Upper lobe of right lung (tissue), 1 donor: ENCODE measurements around the gene ZNF592. TPM values are rescaled to one million over a fixed set of nuclear protein-coding genes. Genes with fewer than 3 reads are reported as not detected.

Source experiments
- ATAC-seq: fragments of 200-7000 bp; cut with Tn5 transposase; one replicate; pipeline ENCODE4 v1.9.1; 2020; ENCODE audit warnings: mild to moderate bottlenecking, moderate library complexity
- DNase-seq: peaks from one replicate; pipeline ENCODE4 v3.0.0-alpha.2; 2020
- H3K27ac ChIP-seq: fragments of 200-600 bp; one replicate; pipeline ENCODE4 v1.8.0; 2022
- H3K27me3 ChIP-seq: fragments of 200-600 bp; one replicate; pipeline ENCODE4 v1.8.0; 2022; ENCODE audit warnings: mild to moderate bottlenecking
- H3K36me3 ChIP-seq: fragments of 200-600 bp; one replicate; pipeline ENCODE4 v1.8.0; 2022
- H3K4me1 ChIP-seq: fragments of 200-600 bp; one replicate; pipeline ENCODE4 v1.8.0; 2022
- H3K4me3 ChIP-seq: fragments of 200-600 bp; one replicate; pipeline ENCODE4 v1.8.0; 2022; ENCODE audit warnings: mild to moderate bottlenecking
- H3K9me3 ChIP-seq: fragments of 200-600 bp; one replicate; pipeline ENCODE4 v1.8.0; 2022
- intact Hi-C: fragments of 100-400 bp; cut with DNase I; formaldehyde crosslinking; loops from one replicate; pipeline ENCODE4 v1.11.0; 2022
- total RNA-seq: library from RNA; stranded (reverse); fragmentation: NEBNext Ultra II Directional; extraction: Animal tissue kit (Norgen Biotek cat#: 25700); gene quantifications from one replicate; pipeline ENCODE4 v1.2.1, GENCODE V29; 2021
- TF ChIP-seq, protein P1 (sequence below): fragments of 200-600 bp; IDR thresholded peaks from one replicate; pipeline ENCODE4 v1.8.0; 2022; ENCODE audit warnings: antibody characterized with exemption
- donor health status: DM: no; HTN: yes; CAD: no; lungs with severe emphysema.

The ZNF592 gene
- total RNA-seq, 1 donor from 2014 or later, result 33.3 TPM

DNA sequence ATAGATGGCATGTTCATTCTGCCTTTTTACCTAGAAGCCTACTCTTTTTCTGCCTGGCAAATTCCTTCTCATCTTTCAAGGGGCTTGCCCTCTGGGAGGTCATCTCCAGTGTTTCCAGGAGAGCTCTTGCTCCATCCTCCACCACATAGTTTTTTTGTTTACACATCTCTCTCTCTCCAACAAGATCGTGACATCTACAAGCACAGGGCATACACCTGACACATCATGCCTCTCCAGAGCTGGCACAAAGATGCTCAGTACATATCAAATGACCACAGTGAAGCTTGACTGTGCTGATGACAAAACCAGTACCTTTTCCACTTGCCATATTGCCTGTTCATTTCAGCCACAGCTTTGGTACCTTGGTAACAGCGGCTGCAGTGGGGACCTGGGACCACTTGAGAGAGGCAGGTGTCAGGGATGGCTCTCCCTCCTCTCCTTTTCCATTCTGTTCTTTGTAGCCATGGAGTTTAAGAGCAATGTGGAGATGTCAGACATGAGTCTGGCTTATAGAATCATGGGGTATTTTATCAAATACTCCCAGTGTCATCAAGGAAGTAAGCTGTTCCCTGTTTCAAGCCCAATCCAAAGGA is 84.2 kb downstream of the ZNF592 start:
- Histone ChIP-seq H3K27me3 (no peaks in the 10 kb centered on the region), H3K27ac (no peak overlapping the region), H3K9me3 (no peaks in the 10 kb centered on the region), H3K4me3 (no peak overlapping the region), H3K4me1 (peaks cover 20% of the 10 kb centered on the region), H3K36me3 (no peaks in the 10 kb centered on the region)
- TF ChIP-seq, protein P1, sequence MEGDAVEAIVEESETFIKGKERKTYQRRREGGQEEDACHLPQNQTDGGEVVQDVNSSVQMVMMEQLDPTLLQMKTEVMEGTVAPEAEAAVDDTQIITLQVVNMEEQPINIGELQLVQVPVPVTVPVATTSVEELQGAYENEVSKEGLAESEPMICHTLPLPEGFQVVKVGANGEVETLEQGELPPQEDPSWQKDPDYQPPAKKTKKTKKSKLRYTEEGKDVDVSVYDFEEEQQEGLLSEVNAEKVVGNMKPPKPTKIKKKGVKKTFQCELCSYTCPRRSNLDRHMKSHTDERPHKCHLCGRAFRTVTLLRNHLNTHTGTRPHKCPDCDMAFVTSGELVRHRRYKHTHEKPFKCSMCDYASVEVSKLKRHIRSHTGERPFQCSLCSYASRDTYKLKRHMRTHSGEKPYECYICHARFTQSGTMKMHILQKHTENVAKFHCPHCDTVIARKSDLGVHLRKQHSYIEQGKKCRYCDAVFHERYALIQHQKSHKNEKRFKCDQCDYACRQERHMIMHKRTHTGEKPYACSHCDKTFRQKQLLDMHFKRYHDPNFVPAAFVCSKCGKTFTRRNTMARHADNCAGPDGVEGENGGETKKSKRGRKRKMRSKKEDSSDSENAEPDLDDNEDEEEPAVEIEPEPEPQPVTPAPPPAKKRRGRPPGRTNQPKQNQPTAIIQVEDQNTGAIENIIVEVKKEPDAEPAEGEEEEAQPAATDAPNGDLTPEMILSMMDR, result no peak
- DNase-seq (no peak), ATAC-seq (peak; percentile 11)
- intact Hi-C loops, result no loop called here

DNA sequence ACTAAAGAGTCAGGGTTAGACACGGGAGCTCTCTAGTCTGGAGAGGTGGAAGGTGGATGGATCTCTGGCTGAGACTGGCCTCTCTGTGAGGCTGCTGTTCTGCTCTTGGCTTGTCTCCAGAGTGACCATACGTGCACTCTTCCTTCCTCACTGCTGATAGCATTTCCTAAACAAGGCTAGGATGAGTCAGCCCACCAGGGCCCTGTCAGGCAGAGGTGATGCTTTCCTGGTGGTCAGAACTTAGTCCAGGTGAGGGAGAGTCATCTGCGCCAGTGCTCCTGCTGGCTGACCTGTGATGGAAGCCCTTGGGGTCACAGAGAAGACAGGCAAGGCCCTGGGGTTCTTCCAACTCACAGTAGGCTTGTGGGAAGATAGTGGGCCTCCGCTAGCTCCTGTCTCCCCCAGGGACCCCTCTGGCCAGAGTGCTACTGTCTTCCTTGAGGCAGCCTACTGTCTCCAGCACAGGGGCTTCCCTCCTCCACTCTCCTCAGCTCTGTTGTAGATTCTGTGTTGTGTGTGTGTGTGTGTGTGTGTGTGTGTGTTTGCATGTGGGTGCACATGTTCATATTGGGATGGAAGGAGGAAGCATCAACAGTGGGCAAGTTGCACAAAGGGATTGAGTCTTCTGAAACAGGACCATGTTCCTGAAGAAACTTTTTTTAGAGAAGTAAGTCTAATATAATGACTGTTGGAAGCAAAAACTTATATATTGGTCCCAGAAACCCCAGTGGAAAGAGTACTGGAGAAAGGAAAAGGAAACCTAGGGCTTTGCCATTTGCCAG is 85.2 kb downstream of the ZNF592 start:
- H3K27ac ChIP-seq, result no peak overlapping the region
- TF ChIP-seq, protein P1, result no peak
- no peaks in the 10 kb centered on the region for H3K27me3 ChIP-seq
- peaks cover 20% of the 10 kb centered on the region for H3K4me1 ChIP-seq
- intact Hi-C loops, result no loop called here
- H3K36me3 ChIP-seq, result no peaks in the 10 kb centered on the region
- no peaks in the 10 kb centered on the region for H3K9me3 ChIP-seq
- ATAC-seq, result peak; percentile 42
- no peak overlapping the region for H3K4me3 ChIP-seq
- DNase-seq, result no peak

GRCh38 chr15:84834229-84834955 is 86.0 kb downstream of the ZNF592 start:
- Histone ChIP-seq H3K9me3 (no peaks in the 10 kb centered on the region), H3K27ac (no peak overlapping the region), H3K4me3 (no peak overlapping the region), H3K27me3 (no peaks in the 10 kb centered on the region), H3K4me1 (peaks cover 20% of the 10 kb centered on the region), H3K36me3 (no peaks in the 10 kb centered on the region)
- DNase-seq (no peak), ATAC-seq (no peak)
- intact Hi-C loops, result no loop called here
- TF ChIP-seq, protein P1, result no peak

- TF ChIP-seq, protein P1, result no peak
- Histone ChIP-seq H3K36me3 (no peaks in the 10 kb centered on the region), H3K4me1 (peaks cover 23% of the 10 kb centered on the region), H3K4me3 (no peak overlapping the region), H3K9me3 (no peaks in the 10 kb centered on the region), H3K27ac (no peak overlapping the region), H3K27me3 (no peaks in the 10 kb centered on the region)
- intact Hi-C loops, result no loop called here
- DNase-seq (no peak), ATAC-seq (no peak)
These were observed 86.6 kb downstream of the ZNF592 start for GRCh38 chr15:84834969-84835368.

GRCh38 chr15:84835661-84836337 is 87.4 kb downstream of the ZNF592 start:
- H3K27ac ChIP-seq, result peak overlapping the region; percentile 42

More at GRCh38 chr15:84835661-84836337, 87.4 kb downstream of the ZNF592 start:
- TF ChIP-seq, protein P1, result no peak
- H3K36me3 ChIP-seq, result no peaks in the 10 kb centered on the region
- no peaks in the 10 kb centered on the region for H3K27me3 ChIP-seq
- intact Hi-C loops, result no loop called here
- peak; percentile 61 for ATAC-seq
- no peak for DNase-seq
- no peak overlapping the region for H3K4me3 ChIP-seq
- no peaks in the 10 kb centered on the region for H3K9me3 ChIP-seq
- H3K4me1 ChIP-seq, result peaks cover 32% of the 10 kb centered on the region
